Posterior cingulate gyrus (tissue), 11 donors: ENCODE data around the gene SNED1.

Experiments
- DNase-seq, 10 donors: peaks; one replicate each; pipeline versions ENCODE4 v3.0.0 to v3.0.0-alpha.2; 2020 to 2021; ENCODE audit warnings: mixed read lengths in 3 of 10
- intact Hi-C: fragments of 100-400 bp; cut with DNase I; formaldehyde crosslinking; loops from one replicate; pipeline ENCODE4 v1.15.1; 2023

The SNED1 gene

DNA sequence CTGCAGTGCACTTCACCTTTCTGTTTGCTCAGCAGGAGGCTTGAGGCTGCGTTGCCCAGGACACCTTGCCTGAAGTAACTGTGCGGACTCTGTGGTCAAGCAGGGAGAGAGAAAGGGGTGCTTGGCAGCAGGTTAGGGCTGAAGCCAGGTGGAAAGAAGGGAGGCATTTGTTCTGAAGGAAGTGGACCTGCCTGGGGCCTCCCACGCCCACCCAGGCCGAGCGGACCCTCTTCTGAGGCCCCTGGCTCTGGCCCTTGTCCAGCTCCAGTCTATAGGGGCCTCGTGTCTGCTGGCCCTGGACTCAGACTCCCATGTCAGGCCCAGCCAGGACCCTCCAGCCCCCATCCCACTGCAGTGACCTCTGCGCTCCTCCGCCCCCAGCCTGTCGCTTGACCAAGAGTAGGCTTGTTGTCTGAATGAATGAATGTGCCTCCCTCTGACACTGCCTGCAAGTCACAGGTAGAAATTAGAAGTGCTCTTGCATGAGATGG, 2.5 kb downstream of the SNED1 start:
- peak in 2 of 10 donors; percentile 4 to 81 for DNase-seq
- intact Hi-C loops = no loop called here

DNA sequence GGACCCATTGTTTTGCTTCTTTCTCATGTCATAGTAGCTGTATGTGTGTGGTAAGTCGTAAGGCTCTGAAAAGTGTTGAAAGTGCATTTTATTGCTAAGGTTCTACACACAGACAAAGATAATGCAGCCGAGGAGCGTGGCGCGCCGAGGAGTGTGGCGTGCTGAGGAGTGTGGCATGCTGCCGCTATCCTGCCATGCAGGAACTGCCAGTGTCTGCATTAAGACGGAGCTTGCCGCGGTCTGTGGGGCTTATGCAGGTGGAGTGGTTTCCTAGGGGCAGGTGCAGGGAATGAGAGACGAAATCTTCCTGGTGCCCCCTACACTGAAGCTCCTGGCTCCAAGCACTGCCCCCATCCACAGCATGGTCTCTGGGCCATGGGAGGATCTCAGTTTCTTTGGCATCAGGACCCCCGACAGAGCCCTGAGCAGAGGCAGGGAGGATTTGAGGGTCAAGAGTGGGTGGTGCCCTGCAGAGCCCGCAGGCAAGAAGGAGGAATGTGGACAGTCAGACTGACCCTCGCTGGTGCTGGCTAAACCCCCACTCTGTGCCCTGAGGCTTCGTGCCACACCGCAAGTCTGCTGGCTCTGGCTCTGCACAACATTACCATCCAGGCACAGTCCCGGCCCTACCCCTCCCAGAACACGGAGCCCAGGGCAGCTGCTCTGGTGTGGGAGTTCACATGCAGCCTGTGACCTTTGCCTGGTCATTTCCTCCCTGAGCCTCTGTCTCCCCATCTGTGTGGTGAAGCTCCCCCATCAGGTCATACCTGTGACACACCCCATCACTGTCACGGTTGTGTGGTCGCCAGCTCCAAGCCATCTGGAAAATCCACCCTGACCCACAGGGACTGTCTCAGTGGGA, 3.2 kb downstream of the SNED1 start:
- intact Hi-C loops = no loop called here
- peak in 3 of 10 donors; percentile 2 to 66 (median 55) for DNase-seq

GRCh38 chr2:241002275-241003046, 4.0 kb downstream of the SNED1 start:
- intact Hi-C loops = no loop called here
- DNase-seq = no peak

DNA sequence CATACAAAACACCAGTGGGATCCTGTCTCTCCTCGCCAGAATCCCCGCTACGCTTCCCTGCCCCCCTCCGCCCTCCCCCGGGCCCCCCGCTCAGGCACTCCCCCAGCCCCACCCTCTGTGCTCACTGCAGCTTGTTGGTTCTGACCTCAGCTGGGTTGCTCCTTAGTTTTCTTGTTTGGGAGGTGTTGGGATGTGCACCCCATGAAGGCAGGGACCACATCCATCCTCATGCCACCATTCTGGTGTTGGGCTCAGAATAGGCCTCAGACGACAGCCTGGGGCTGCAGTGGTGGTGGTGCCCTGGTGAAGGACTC, 4.6 kb downstream of the SNED1 start:
- intact Hi-C loops = no loop called here
- DNase-seq = no peak

- no peak for DNase-seq
- intact Hi-C loops = no loop called here
Observed at GRCh38 chr2:241003369-241003768, 5.0 kb downstream of the SNED1 start.

GRCh38 chr2:241003830-241004564, 5.6 kb downstream of the SNED1 start:
- intact Hi-C loops = no loop called here
- DNase-seq = no peak

DNA sequence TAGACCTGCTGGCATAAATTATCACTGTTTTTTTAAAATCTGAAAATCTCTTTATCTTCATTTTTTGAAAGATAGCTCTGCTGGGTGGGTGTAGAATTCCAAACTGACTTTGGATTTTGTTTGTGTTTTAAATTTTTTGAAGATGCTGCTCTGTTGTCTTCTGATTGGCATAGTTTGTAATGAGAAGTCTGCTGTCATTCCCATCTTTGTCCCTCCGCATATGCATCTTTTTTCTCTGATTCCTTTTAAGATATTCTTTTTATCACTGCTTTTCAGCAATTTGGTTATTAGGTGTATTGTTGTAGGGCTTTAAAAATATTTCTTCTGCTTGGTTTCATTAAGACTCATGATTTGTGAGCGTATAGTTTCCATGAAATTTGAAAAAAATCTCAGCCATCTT, 7.2 kb downstream of the SNED1 start:
- intact Hi-C loops = no loop called here

GRCh38 chr2:241006412-241006811, 8.0 kb downstream of the SNED1 start:
- intact Hi-C loops = no loop called here
- no peak for DNase-seq

More for the DNA sequence above, 7.2 kb downstream of the SNED1 start:
- no peak for DNase-seq

- no peak for DNase-seq
- intact Hi-C loops = no loop called here
Observed at GRCh38 chr2:241007111-241007510, 8.7 kb downstream of the SNED1 start.

DNA sequence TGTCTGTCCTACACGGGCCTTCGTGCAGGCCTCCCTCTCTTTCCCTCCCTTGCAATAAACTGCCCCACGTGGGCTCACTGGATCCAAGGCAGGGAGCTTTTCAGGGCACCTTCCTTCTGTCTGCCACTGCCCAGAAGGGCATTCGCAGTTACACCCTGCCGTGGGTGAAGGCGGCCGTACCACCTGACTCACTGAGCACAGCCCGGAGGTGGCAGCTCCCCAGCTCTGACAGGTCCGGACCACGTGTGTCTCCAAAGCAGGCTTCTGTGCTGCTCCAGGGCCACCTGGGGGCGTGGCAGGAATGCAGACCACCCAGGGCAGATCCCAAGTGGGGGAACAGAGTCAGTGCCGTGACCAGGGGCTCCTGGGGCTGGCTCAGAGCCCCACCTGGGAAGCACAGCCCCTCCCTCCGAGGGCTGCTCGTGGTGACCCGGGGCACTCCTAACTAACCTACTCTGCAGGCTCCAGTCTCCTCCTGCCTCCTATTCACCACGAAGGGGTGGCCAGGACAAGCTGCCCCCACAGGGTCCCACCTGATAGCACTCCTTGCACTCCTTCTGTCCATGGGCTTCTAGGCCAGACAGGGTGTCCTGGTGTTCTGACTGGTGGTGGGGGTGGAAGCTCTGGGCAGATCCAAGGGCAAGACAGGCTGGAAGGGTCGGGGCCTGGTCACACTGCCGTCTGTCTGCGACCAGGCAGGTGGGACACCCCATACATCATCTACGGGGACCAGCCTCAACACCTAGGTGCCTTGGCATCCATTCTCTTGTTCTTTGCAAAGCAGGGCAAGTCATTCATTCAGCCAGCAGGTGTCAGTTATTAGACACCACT, 9.7 kb downstream of the SNED1 start:
- peak in 3 of 10 donors; percentile 73 to 86 (median 86) for DNase-seq
- intact Hi-C loops = no loop called here

GRCh38 chr2:241008711-241009121, 10.3 kb downstream of the SNED1 start:
- intact Hi-C loops = no loop called here
- DNase-seq = peak in 2 of 10 donors; percentile 56 to 79

DNA sequence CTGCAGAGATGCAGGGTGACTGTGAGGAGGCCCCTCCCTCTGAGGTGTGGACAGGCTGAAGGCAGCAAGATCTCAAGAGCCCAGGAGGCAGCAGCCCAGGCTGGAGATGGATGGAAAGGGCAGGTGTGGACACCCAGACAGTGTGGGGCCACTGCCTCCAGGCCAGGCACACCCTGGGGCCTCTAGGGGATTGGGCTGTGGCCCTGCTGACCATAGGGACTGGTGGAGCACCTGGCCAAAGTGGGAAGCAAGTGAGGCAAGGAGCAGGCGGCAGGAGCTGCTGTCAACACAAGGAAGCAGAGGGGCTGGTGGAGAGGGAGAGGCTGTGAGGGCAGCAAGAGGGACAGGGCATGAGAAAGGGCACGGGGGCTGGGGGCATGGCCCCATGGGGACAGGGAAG, 10.8 kb downstream of the SNED1 start:
- intact Hi-C loops = no loop called here
- peak in 2 of 10 donors; percentile 53 to 72 for DNase-seq

DNA sequence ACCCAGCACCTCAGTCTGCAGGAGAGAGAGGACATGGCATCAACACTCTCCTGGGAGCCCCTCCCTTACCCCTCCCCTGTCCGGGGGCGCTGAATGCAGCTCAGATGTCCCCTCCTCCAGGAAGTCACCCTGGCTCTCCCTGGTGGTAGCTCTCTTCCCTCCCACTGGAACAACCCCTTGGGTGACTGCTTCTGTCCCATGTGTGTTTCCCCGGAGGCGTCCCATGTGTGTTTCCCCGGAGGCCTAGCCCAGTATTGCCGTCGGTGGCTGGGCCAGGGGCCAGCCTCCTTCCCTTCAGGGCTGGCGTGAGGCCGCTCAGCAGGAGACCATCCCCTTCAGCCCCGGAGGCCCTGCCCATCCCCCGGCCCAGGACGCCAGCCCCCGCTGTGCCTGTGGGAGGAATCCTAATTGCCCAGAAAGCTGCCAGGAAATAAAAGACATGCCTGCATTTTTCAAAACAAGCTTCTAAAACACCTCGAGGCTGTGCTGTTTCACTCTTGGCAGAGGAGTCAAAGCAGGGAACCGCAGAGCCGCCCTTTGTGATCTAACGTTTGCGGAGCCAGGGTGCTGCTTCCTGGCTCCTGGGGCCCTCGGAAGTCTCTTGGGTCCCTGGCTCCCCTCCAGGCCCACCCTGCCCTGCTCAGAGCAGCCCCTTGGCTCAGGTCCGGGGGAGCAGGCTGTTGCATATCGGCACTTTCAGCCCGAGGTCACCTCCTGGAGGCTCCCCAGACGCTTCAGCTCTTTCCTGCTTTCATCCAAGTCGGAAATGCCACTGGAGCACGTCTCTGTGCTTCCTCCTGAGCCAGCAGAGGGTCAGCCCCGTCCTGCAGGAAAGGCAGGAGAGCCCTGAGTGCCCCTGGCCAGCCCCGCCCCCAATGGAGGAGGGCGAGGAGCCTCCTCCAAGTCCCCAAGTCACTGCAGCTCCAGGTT, 11.4 kb downstream of the SNED1 start:
- intact Hi-C loops = no loop called here
- DNase-seq = peak in 3 of 10 donors; percentile 27 to 88 (median 82)

DNA sequence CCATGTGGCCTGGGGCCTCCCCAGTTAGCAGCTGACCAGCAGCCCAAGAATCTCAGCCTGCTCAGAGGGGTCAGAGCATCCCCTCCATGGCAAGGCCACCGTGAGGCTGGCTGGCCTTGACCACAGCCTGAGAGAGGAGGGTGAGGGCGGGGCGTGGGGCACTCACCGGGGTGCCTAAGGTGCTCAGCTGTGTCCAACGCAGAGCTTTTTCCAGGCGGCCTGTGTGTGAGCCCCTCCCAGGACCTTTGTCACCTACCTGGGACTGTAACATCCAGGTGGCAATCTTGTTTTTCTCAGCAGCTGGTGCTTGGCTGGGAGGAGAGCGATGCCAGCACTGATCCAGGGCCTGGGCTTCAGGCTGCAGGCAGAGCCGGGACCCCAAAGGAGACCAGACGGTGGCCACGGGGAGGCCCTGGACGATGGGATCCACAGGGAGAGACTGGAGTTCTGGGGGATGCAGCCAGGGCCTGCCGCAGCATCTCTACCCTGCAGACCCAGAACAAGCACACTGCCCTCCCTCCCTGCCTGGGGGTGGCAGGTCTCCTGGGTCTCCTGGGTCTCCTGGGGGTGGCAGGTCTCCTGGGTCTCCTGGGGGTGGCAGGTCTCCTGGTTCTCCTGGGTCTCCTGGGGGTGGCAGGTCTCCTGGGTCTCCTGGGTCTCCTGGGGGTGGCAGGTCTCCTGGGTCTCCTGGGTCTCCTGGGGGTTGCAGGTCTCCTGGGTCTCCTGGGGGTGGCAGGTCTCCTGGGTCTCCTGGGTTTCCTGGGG, 12.3 kb downstream of the SNED1 start:
- intact Hi-C loops = no loop called here
- DNase-seq = peak in 3 of 10 donors; percentile 43 to 76 (median 65)

DNA sequence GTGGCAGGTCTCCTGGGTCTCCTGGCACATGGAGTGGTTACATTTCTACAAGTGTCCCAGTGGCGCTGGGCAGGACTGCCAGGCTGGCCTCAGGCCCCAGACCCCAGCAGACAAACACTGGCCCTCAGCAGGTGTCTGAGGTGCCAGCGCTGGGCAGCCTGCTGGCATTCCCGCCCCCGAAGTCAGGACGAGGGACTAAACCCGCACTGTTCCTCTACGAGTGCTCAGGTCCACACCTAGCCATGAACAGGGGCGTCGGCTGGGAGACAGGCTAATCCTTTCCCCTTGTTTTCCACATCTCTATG, 12.8 kb downstream of the SNED1 start:
- intact Hi-C loops = no loop called here
- peak in 1 of 10 donors; percentile 60 for DNase-seq

DNA sequence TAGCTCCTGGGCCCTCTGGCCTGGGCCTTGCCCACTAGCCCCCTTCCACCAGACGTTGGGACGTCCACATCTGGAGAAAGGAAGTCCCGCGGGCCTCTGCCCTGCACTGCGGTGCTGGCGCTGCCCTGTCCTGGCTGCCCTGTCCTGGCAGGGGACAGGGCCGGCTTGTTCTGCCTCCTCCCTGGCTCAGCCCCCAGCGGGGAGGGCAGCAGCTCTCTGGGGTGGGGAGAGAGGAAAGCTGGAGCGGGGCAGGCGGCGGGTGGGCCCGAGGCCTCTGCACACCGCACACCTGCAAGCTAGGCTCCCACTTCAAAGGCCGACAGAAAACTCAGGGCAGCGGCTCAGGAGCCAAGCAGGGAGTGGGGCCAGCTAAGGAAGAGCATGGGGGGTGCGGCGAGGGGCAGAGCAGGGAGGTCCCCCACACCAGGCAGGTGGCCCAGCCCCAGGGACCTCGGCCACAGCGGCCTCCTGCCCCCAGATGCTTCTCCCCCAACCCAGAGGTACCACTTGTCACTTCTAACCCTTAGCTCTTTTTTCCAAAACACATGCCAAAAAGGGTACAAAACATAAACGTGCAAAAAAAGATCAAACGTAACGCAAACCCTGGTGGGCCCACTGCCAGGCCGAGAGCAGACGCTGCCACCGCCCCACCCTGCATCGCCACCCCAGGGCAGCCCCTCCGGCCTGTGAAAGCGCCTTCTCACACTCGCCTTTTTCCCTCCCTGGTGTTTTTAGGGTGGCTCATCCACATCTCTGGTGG, 13.5 kb downstream of the SNED1 start:
- intact Hi-C loops = no loop called here
- DNase-seq = peak in 2 of 10 donors; percentile 66 to 73

GRCh38 chr2:241014224-241014623, 15.8 kb downstream of the SNED1 start:
- intact Hi-C loops = no loop called here
- peak in 1 of 10 donors; percentile 66 for DNase-seq

DNA sequence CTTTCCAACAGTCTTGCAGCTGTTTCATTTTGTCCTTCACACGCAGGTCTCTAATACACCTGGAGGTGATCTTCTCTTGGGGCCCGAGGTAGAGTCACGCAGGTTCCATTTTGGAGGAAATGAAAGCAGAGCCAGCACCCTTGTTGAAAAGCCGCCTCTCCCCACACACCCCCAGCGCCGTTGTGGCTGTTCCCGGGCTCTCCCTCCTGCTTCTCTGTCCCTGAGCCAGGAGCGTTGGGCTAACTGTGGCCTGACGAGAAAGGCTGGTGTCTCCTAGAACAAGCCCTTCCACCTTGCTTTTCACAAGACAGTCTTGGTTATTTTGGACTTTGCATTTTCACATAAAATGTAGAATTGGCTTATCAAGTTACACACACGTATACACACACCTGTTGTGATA, 16.3 kb downstream of the SNED1 start:
- intact Hi-C loops = no loop called here
- DNase-seq = peak in 1 of 10 donors; percentile 16
